Smooth muscle cell (in vitro differentiated cells): ENCODE results near the gene EMILIN2. TPM values are rescaled to one million over a fixed set of nuclear protein-coding genes. Genes with fewer than 3 reads are reported as not detected.

Experiments used
- DNase-seq: peaks from one replicate; lab custom pipeline; 2025; ENCODE audit not compliant: unreplicated experiment; lab: John Stamatoyannopoulos, UW
- H2AFZ ChIP-seq: fragments of 200-600 bp; sonication (generic); 2 replicates; pipeline ENCODE4 v1.6.0; 2016; ENCODE audit warnings: antibody characterized with exemption, low read depth, mild to moderate bottlenecking
- H3F3A ChIP-seq: fragments of 200-600 bp; sonication (generic); 2 replicates; pipeline ENCODE4 v1.6.0; 2017; ENCODE audit warnings: antibody characterized with exemption, low read depth
- H3K27ac ChIP-seq: fragments of 200-600 bp; sonication (generic); 2 replicates; pipeline ENCODE4 v1.5.1; 2016; ENCODE audit warnings: low read depth, mild to moderate bottlenecking
- H3K27me3 ChIP-seq: fragments of 200-600 bp; sonication (generic); 2 replicates; pipeline ENCODE4 v1.6.1; 2016; ENCODE audit warnings: low read depth, mild to moderate bottlenecking
- H3K36me3 ChIP-seq: fragments of 200-600 bp; sonication (generic); 2 replicates; pipeline ENCODE4 v1.5.1; 2016; ENCODE audit warnings: low read depth
- H3K4me1 ChIP-seq: fragments of 200-600 bp; sonication (generic); 2 replicates; pipeline ENCODE4 v1.5.1; 2016; ENCODE audit warnings: low read depth
- H3K4me2 ChIP-seq: fragments of 200-600 bp; sonication (generic); 2 replicates; pipeline ENCODE4 v1.6.0; 2016; ENCODE audit warnings: mild to moderate bottlenecking
- H3K4me3 ChIP-seq: fragments of 200-600 bp; sonication (generic); 2 replicates; pipeline ENCODE4 v1.5.1; 2016; ENCODE audit warnings: mild to moderate bottlenecking
- H3K79me2 ChIP-seq: fragments of 200-600 bp; sonication (generic); 2 replicates; pipeline ENCODE4 v1.6.0; 2016; ENCODE audit warnings: low read depth, mild to moderate bottlenecking
- H3K9ac ChIP-seq: fragments of 200-600 bp; sonication (generic); 2 replicates; pipeline ENCODE4 v1.6.0; 2016; ENCODE audit warnings: low read depth
- H3K9me3 ChIP-seq: fragments of 200-600 bp; sonication (generic); replicated peaks from 2 replicates; pipeline ENCODE4 v1.5.1; 2016; ENCODE audit warnings: low read depth
- H4K20me1 ChIP-seq: fragments of 200-600 bp; sonication (generic); 2 replicates; pipeline ENCODE4 v1.6.0; 2016; ENCODE audit warnings: low read depth
- CTCF ChIP-seq: fragments of 200-600 bp; sonication (generic); IDR thresholded peaks from 2 replicates; pipeline ENCODE4 v1.5.1; 2017; ENCODE audit warnings: borderline replicate concordance, mild to moderate bottlenecking, antibody characterized with exemption; ENCODE audit not compliant: insufficient read depth, poor library complexity, severe bottlenecking
- WGBS: methylation state at CpG from one replicate; pipeline ENCODE4 v1.1.7; 2016; ENCODE audit warnings: low lambda C conversion rate; 5-methylcytosine and 5-hydroxymethylcytosine counted together
- polyA plus RNA-seq: library from polyadenylated mRNA; unstranded; fragments of >200 nt; fragmentation: Nextera tagmentation; extraction: Ambion mirVana; gene quantifications from 2 replicates; pipeline ENCODE4 v1.2.1, GENCODE V29; 2016
- total RNA-seq: library from RNA; depleted of rRNA; stranded (reverse); fragments of >200 nt; gene quantifications from 2 replicates; pipeline ENCODE4 v1.2.3, GENCODE V29; 2014

Gene EMILIN2
- total RNA-seq, result 6.5 and 14.7 TPM in 2 replicates
- polyA plus RNA-seq, result 22.9 and 27.3 TPM in 2 replicates

GRCh38 chr18:2846636-2847316 lies at the start of gene EMILIN2:
Gene EMILIN2, plus strand, starts transcription at chr18:2847006. Its CDS starts 183 bp downstream, at chr18:2847189.
- Histone ChIP-seq H3K9ac (peak within 1 kb of the TSS; percentile 50), H3K36me3 (no peaks in the 10 kb centered on the region), H3K9me3 (no peaks in the 10 kb centered on the region), H3K4me1 (no peaks in the 10 kb centered on the region), H2AFZ (peak within 1 kb of the TSS; percentile 93), H3F3A (peaks cover 5% of the 10 kb centered on the region), H3K4me3 (peak within 1 kb of the TSS; percentile 66), H3K4me2 (peak within 1 kb of the TSS; percentile 97), H3K27me3 (no peaks in the 10 kb centered on the region), H3K79me2 (no peaks in the 10 kb centered on the region), H4K20me1 (no peaks in the 10 kb centered on the region), H3K27ac (peak within 1 kb of the TSS; percentile 53)
- TF ChIP-seq CTCF, result no peak
- whole genome bisulfite sequencing, result 1% methylated on average over 72 of the region's 80 CpGs
- DNase-seq, result no peak

- no peaks in the 10 kb centered on the region for H3K4me1 ChIP-seq
- 100% methylated on average over 1 of the region's 1 CpG for WGBS
- H3K27me3 ChIP-seq, result no peaks in the 10 kb centered on the region
- H3K27ac ChIP-seq, result no peak overlapping the region
- H3K79me2 ChIP-seq, result no peaks in the 10 kb centered on the region
- no peak for TF ChIP-seq CTCF
- no peaks in the 10 kb centered on the region for H3K9me3 ChIP-seq
- H3K4me3 ChIP-seq, result no peak overlapping the region
- H3K36me3 ChIP-seq, result peaks cover 20% of the 10 kb centered on the region
- H3K9ac ChIP-seq, result no peak overlapping the region
- no peak overlapping the region for H2AFZ ChIP-seq
- no peaks in the 10 kb centered on the region for H3F3A ChIP-seq
- DNase-seq, result no peak
- H4K20me1 ChIP-seq, result no peaks in the 10 kb centered on the region
- H3K4me2 ChIP-seq, result no peak overlapping the region
These were observed 48.9 kb upstream of the EMILIN2 start for GRCh38 chr18:2797951-2798350.

DNA sequence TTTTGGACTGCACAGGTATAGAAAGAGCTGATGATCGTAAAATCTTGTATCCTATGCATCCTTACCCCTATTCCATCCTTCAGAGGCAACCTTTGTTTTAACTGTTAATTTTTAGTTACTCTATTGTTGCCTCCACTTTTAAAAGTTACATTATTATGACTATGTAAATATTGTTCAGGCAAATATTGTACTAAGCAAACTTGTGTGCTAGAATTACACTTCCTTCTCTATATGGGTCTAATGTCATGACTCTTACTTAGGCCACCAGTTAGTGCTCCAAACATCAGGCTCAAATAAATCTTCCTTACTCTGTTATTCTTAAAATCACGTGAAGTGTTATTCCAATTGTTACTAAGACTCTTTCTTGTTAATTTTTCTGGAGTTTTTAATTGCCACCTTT lies 47.4 kb upstream of the EMILIN2 start:
- WGBS, result 98% methylated on average over 2 of the region's 2 CpGs

More for the DNA sequence above, 47.4 kb upstream of the EMILIN2 start:
- Histone ChIP-seq H3K4me2 (no peak overlapping the region), H3K79me2 (no peaks in the 10 kb centered on the region), H3K4me3 (no peak overlapping the region), H3K9ac (no peak overlapping the region), H2AFZ (no peak overlapping the region), H3F3A (no peaks in the 10 kb centered on the region), H3K27ac (no peak overlapping the region), H4K20me1 (no peaks in the 10 kb centered on the region), H3K36me3 (peaks cover 20% of the 10 kb centered on the region), H3K9me3 (no peaks in the 10 kb centered on the region), H3K4me1 (no peaks in the 10 kb centered on the region), H3K27me3 (no peaks in the 10 kb centered on the region)
- TF ChIP-seq CTCF, result no peak
- no peak for DNase-seq
